Testis (tissue), 3 donors: ENCODE results near the gene TPO. TPM values are rescaled to one million over a fixed set of nuclear protein-coding genes. Genes with fewer than 3 reads are reported as not detected.
"Not testable (repeated sequence)": the region's sequence is repeated elsewhere in the genome, so short reads cannot be mapped to it uniquely, and the experiment has no call there.

Experiments
- DNase-seq: peaks from one replicate; pipeline ENCODE4 v3.0.0-alpha.2; 2019
- H3K27ac ChIP-seq, 2 donors: fragments of 200-600 bp; sonication (generic); one replicate each; pipeline ENCODE4 v1.5.1; 2019
- H3K27me3 ChIP-seq: fragments of 200-600 bp; sonication (generic); one replicate; pipeline ENCODE4 v1.5.1; 2019
- H3K36me3 ChIP-seq: fragments of 200-600 bp; sonication (generic); one replicate; pipeline ENCODE4 v1.5.1; 2017; ENCODE audit warnings: low read depth; ENCODE audit errors: missing control alignments
- H3K4me1 ChIP-seq: fragments of 200-600 bp; sonication (generic); one replicate; pipeline ENCODE4 v1.5.1; 2019
- H3K4me3 ChIP-seq, 2 donors: fragments of 200-600 bp; sonication (generic); one replicate each; pipeline ENCODE4 v1.5.1; 2017 to 2019
- H3K9me3 ChIP-seq: fragments of 200-600 bp; sonication (generic); one replicate; pipeline ENCODE4 v1.5.1; 2017
- CTCF ChIP-seq, 3 experiments: fragments of 450-650 bp in 2 of 3; fragments of 200-600 bp in 1 of 3; sonication (generic) in 1 of 3; IDR thresholded peaks; one replicate each; pipeline ENCODE4 v1.5.1; 2016 to 2019; ENCODE audit warnings: antibody characterized with exemption in 3 of 3, mild to moderate bottlenecking in 2 of 3, moderate library complexity in 1 of 3
- POLR2A ChIP-seq: fragments of 450-650 bp; IDR thresholded peaks from one replicate; pipeline ENCODE4 v1.6.1; 2017; ENCODE audit warnings: antibody characterized with exemption, mild to moderate bottlenecking, moderate library complexity
- WGBS, 2 donors: methylation state at CpG; one replicate each; pipeline ENCODE4 v1.1.5; 2018; 5-methylcytosine and 5-hydroxymethylcytosine counted together
- intact Hi-C: fragments of 100-400 bp; cut with DNase I; formaldehyde crosslinking; loops from one replicate; pipeline ENCODE4 v1.15.1; 2023; ENCODE audit warnings: low total_unique reads
- polyA plus RNA-seq: library from polyadenylated mRNA; stranded (reverse); fragments of 350-450 nt; fragmentation: Illumina TruSeq; extraction: RNeasy Lipid Tissue Mini Kit (QIAGEN cat#74804); gene quantifications from one replicate; pipeline ENCODE4 v1.2.3, GENCODE V29; 2014; ENCODE audit warnings: low read depth, low replicate concordance; ENCODE audit not compliant: insufficient read depth
- total RNA-seq, 2 donors: library from RNA; depleted of rRNA; stranded (reverse); fragments of >200 nt; gene quantifications; one replicate each; pipeline ENCODE4 v1.2.3, GENCODE V29; 2016

Gene TPO
- total and polyA plus RNA-seq, 3 donors from 2014 or later = 2.9 to 5.6 (median 2.9) TPM

DNA sequence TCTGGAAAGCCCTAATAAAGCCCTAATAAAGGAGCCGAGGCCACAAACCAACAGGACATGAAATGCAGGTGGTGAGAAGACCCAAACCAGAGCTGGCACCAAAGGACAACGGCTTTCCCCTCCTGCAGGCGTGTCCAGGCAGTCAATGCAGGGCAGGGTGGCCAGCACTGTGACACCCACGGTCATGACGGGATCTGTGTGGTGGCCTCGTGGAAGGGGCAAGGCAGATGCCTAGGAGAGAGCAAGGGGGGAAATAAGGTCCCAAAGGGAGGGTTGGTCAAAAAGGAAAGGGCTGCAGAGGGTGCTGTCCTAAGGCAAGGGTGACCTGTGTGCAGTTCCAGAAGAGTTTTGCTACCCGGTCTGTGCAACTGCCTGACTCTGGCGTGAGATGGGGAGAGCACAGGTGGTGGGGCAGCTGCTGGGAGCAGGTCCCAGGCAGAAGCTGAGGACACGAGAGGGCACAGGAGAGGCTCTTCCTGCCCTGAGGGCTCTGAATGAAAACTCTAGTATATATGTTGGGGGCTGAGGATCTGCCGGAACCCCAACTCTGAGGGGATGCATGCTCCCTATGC is 156.7 kb downstream of the TPO start:
- WGBS, 2 donors = 86 to 89% methylated on average over 10 of the region's 10 CpGs
- Histone ChIP-seq H3K27ac (no peak overlapping the region), H3K9me3 (no peaks in the 10 kb centered on the region), H3K27me3 (no peaks in the 10 kb centered on the region), H3K36me3 (no peaks in the 10 kb centered on the region), H3K4me1 (no peaks in the 10 kb centered on the region), H3K4me3 (no peak overlapping the region)
- intact Hi-C loops = no loop called here
- TF ChIP-seq CTCF (IDR thresholded peaks at IDR 0.05) (no peak), POLR2A (no peak)
- DNase-seq = peak; percentile 2

GRCh38 chr2:1571477-1572417 is 158.5 kb downstream of the TPO start:
- Histone ChIP-seq H3K27me3 (no peaks in the 10 kb centered on the region), H3K36me3 (no peaks in the 10 kb centered on the region), H3K9me3 (no peaks in the 10 kb centered on the region), H3K4me1 (no peaks in the 10 kb centered on the region), H3K4me3 (no peak overlapping the region), H3K27ac (no peak overlapping the region)
- DNase-seq = peak; percentile 5
- TF ChIP-seq CTCF (IDR thresholded peaks at IDR 0.05) (no peak), POLR2A (no peak)
- intact Hi-C loops = no loop called here
- 89% methylated on average over 17 of the region's 17 CpGs for WGBS, 2 donors

- intact Hi-C loops = no loop called here
- DNase-seq = no peak
- TF ChIP-seq CTCF (IDR thresholded peaks at IDR 0.05) (no peak), POLR2A (no peak)
- WGBS, 2 donors = 55 to 66% methylated on average over 10 of the region's 10 CpGs
- Histone ChIP-seq H3K4me3 (no peak overlapping the region), H3K27ac (no peak overlapping the region), H3K27me3 (no peaks in the 10 kb centered on the region), H3K4me1 (no peaks in the 10 kb centered on the region), H3K36me3 (no peaks in the 10 kb centered on the region), H3K9me3 (no peaks in the 10 kb centered on the region)
These were observed 159.4 kb downstream of the TPO start for GRCh38 chr2:1572638-1573037.

DNA sequence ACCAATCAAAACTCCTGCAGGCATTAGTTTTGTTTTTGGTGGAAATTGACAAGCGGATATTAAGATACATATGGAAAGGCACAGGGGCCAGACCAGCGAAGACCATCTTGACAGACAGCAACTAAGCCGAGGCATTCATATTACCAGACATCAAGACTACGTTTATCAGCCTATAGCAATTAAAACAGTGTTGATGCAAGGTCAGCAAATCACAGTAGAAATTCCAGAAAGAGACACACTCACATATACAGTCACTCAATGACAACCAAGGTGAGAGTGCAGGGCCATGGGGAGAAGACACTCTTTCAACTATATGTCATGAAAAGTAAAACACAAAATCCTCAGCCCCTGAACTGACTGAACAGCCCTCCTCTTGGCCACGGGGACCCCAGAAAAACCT is 164.6 kb downstream of the TPO start:
- no peaks in the 10 kb centered on the region for H3K9me3 ChIP-seq
- no peak for DNase-seq
- intact Hi-C loops = no loop called here
- H3K36me3 ChIP-seq = no peaks in the 10 kb centered on the region
- TF ChIP-seq CTCF (IDR thresholded peaks at IDR 0.05) (no peak), POLR2A (no peak)
- no peak overlapping the region for H3K27ac ChIP-seq
- H3K27me3 ChIP-seq = no peaks in the 10 kb centered on the region
- no peaks in the 10 kb centered on the region for H3K4me1 ChIP-seq
- H3K4me3 ChIP-seq = no peak overlapping the region
- 85 to 86% methylated on average over 5 of the region's 5 CpGs for WGBS, 2 donors

DNA sequence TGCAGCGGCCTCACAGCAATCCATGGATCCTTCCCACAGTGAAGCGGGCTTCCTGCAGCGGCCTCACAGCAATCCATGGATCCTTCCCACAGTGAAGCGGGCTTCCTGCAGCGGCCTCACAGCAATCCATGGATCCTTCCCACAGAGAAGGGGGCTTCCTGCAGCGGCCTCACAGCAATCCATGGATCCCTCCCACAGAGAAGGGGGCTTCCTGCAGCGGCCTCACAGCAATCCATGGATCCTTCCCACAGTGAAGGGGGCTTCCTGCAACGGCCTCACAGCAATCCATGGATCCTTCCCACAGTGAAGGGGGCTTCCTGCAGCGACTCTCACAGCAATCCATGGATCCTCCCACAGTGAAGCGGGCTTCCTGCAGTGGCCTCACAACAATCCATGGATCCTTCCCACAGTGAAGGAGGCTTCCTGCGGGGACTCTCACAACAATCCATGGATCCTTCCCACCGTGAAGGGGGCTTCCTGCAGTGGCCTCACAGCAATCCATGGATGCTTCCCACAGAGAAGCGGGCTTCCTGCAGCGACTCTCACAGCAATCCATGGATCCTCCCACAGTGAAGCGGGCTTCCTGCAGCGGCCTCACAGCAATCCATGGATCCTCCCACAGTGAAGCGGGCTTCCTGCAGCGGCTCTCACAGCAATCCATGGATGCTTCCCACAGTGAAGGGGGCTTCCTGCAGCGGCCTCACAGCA is 168.1 kb downstream of the TPO start:
- H3K9me3 ChIP-seq, intact Hi-C loops, H3K27ac ChIP-seq, H3K4me3 ChIP-seq, H3K36me3 ChIP-seq, DNase-seq, H3K4me1 ChIP-seq, H3K27me3 ChIP-seq: not testable (repeated sequence)
- WGBS, 2 donors = 50 to 71% methylated on average over 9 to 19 of the region's 19 CpGs
